ENCODE data around the gene LYPD6B. TPM values are rescaled to one million over a fixed set of nuclear protein-coding genes. Genes with fewer than 3 reads are reported as not detected.

The LYPD6B gene
- total and polyA plus RNA-seq, 2 experiments from 2014 or later = 1.7 to 3.6 TPM

DNA sequence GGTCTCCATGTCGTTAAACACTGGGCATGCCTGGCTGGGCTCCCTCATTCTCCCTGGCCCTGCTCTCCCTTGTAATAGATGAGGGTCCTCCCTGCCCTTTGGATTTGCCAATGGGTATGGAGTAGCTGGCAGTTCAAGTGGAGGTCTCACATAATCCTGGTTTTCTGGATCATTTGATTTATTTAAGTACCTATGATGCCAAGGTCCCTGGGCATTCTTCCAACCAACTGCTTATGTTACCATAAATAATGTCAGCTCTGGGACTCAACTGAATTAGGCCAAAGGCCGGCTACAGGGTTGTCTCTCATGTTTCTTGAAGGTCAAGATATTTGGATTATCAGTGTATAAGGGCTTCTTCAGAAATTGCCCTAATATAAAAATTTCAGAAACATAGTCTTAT is 186.9 kb downstream of the LYPD6B start:
- Histone ChIP-seq H3K27me3 (ENCODE audit: insufficient read depth) (no peaks in the 10 kb centered on the region), H3K79me2 (replicated peaks; ENCODE audit: insufficient read depth) (no peaks in the 10 kb centered on the region), H3K4me2 (no peak overlapping the region), H3K4me1 (ENCODE audit: insufficient read depth) (0 out of 2 replicates have a peak, but pooled peaks cover 3% of the 10 kb centered on the region), H3K9me2 (ENCODE audit: insufficient read depth) (no peaks in the 10 kb centered on the region), H3F3A (replicated peaks; ENCODE audit: low read depth) (no peaks in the 10 kb centered on the region), H4K20me1 (replicated peaks; ENCODE audit: insufficient read depth) (no peaks in the 10 kb centered on the region), H2AFZ (no peak overlapping the region), H3K27ac (ENCODE audit: low read depth) (no peak overlapping the region), H3K36me3 (ENCODE audit: insufficient read depth) (no peaks in the 10 kb centered on the region), H3K4me3 (no peak overlapping the region)
- Mint-ChIP-seq H3K27me3 (ENCODE audit: insufficient read depth, low read depth, poor library complexity) (peaks cover 5% of the 10 kb centered on the region), H3K9me3 (no peaks in the 10 kb centered on the region), H3K36me3 (ENCODE audit: low read depth) (no peaks in the 10 kb centered on the region), H3K4me3 (no peak overlapping the region), H3K27ac (no peak overlapping the region), H3K4me1 (peaks cover 27% of the 10 kb centered on the region)
- ATAC-seq = no peak
- DNase-seq (ENCODE audit: low spot score) = no peak
- TF ChIP-seq, protein P1, sequence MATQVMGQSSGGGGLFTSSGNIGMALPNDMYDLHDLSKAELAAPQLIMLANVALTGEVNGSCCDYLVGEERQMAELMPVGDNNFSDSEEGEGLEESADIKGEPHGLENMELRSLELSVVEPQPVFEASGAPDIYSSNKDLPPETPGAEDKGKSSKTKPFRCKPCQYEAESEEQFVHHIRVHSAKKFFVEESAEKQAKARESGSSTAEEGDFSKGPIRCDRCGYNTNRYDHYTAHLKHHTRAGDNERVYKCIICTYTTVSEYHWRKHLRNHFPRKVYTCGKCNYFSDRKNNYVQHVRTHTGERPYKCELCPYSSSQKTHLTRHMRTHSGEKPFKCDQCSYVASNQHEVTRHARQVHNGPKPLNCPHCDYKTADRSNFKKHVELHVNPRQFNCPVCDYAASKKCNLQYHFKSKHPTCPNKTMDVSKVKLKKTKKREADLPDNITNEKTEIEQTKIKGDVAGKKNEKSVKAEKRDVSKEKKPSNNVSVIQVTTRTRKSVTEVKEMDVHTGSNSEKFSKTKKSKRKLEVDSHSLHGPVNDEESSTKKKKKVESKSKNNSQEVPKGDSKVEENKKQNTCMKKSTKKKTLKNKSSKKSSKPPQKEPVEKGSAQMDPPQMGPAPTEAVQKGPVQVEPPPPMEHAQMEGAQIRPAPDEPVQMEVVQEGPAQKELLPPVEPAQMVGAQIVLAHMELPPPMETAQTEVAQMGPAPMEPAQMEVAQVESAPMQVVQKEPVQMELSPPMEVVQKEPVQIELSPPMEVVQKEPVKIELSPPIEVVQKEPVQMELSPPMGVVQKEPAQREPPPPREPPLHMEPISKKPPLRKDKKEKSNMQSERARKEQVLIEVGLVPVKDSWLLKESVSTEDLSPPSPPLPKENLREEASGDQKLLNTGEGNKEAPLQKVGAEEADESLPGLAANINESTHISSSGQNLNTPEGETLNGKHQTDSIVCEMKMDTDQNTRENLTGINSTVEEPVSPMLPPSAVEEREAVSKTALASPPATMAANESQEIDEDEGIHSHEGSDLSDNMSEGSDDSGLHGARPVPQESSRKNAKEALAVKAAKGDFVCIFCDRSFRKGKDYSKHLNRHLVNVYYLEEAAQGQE (IDR thresholded peaks at IDR 0.05; ENCODE audit: unreplicated experiment) = no peak
- no peak for TF ChIP-seq STAT1 (IDR thresholded peaks at IDR 0.05; ENCODE audit: unreplicated experiment)
- TF ChIP-seq, protein P2, sequence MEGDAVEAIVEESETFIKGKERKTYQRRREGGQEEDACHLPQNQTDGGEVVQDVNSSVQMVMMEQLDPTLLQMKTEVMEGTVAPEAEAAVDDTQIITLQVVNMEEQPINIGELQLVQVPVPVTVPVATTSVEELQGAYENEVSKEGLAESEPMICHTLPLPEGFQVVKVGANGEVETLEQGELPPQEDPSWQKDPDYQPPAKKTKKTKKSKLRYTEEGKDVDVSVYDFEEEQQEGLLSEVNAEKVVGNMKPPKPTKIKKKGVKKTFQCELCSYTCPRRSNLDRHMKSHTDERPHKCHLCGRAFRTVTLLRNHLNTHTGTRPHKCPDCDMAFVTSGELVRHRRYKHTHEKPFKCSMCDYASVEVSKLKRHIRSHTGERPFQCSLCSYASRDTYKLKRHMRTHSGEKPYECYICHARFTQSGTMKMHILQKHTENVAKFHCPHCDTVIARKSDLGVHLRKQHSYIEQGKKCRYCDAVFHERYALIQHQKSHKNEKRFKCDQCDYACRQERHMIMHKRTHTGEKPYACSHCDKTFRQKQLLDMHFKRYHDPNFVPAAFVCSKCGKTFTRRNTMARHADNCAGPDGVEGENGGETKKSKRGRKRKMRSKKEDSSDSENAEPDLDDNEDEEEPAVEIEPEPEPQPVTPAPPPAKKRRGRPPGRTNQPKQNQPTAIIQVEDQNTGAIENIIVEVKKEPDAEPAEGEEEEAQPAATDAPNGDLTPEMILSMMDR (conservative IDR thresholded peaks at IDR 0.05; ENCODE audit: low read depth in 2 of 2) = no peak
- TF ChIP-seq ZNF114 (CRISPR knock-in tag; IDR thresholded peaks at IDR 0.05) = no peak
- TF ChIP-seq, protein P3, sequence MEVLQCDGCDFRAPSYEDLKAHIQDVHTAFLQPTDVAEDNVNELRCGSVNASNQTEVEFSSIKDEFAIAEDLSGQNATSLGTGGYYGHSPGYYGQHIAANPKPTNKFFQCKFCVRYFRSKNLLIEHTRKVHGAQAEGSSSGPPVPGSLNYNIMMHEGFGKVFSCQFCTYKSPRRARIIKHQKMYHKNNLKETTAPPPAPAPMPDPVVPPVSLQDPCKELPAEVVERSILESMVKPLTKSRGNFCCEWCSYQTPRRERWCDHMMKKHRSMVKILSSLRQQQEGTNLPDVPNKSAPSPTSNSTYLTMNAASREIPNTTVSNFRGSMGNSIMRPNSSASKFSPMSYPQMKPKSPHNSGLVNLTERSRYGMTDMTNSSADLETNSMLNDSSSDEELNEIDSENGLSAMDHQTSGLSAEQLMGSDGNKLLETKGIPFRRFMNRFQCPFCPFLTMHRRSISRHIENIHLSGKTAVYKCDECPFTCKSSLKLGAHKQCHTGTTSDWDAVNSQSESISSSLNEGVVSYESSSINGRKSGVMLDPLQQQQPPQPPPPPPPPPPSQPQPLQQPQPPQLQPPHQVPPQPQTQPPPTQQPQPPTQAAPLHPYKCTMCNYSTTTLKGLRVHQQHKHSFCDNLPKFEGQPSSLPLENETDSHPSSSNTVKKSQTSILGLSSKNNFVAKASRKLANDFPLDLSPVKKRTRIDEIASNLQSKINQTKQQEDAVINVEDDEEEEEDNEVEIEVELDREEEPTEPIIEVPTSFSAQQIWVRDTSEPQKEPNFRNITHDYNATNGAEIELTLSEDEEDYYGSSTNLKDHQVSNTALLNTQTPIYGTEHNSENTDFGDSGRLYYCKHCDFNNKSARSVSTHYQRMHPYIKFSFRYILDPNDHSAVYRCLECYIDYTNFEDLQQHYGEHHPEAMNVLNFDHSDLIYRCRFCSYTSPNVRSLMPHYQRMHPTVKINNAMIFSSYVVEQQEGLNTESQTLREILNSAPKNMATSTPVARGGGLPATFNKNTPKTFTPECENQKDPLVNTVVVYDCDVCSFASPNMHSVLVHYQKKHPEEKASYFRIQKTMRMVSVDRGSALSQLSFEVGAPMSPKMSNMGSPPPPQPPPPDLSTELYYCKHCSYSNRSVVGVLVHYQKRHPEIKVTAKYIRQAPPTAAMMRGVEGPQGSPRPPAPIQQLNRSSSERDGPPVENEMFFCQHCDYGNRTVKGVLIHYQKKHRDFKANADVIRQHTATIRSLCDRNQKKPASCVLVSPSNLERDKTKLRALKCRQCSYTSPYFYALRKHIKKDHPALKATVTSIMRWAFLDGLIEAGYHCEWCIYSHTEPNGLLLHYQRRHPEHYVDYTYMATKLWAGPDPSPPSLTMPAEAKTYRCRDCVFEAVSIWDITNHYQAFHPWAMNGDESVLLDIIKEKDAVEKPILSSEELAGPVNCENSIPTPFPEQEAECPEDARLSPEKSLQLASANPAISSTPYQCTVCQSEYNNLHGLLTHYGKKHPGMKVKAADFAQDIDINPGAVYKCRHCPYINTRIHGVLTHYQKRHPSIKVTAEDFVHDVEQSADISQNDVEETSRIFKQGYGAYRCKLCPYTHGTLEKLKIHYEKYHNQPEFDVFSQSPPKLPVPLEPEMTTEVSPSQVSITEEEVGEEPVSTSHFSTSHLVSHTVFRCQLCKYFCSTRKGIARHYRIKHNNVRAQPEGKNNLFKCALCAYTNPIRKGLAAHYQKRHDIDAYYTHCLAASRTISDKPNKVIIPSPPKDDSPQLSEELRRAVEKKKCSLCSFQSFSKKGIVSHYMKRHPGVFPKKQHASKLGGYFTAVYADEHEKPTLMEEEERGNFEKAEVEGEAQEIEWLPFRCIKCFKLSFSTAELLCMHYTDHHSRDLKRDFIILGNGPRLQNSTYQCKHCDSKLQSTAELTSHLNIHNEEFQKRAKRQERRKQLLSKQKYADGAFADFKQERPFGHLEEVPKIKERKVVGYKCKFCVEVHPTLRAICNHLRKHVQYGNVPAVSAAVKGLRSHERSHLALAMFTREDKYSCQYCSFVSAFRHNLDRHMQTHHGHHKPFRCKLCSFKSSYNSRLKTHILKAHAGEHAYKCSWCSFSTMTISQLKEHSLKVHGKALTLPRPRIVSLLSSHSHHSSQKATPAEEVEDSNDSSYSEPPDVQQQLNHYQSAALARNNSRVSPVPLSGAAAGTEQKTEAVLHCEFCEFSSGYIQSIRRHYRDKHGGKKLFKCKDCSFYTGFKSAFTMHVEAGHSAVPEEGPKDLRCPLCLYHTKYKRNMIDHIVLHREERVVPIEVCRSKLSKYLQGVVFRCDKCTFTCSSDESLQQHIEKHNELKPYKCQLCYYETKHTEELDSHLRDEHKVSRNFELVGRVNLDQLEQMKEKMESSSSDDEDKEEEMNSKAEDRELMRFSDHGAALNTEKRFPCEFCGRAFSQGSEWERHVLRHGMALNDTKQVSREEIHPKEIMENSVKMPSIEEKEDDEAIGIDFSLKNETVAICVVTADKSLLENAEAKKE (CRISPR knock-in tag; IDR thresholded peaks at IDR 0.05) = no peak
- no peak for TF ChIP-seq NANOG (IDR thresholded peaks at IDR 0.05; ENCODE audit: borderline replicate concordance)
- TF ChIP-seq EZH2phosphoT487 (IDR thresholded peaks at IDR 0.05; ENCODE audit: unreplicated experiment) = no peak
- TF ChIP-seq, protein P4, sequence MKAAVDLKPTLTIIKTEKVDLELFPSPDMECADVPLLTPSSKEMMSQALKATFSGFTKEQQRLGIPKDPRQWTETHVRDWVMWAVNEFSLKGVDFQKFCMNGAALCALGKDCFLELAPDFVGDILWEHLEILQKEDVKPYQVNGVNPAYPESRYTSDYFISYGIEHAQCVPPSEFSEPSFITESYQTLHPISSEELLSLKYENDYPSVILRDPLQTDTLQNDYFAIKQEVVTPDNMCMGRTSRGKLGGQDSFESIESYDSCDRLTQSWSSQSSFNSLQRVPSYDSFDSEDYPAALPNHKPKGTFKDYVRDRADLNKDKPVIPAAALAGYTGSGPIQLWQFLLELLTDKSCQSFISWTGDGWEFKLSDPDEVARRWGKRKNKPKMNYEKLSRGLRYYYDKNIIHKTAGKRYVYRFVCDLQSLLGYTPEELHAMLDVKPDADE (IDR thresholded peaks at IDR 0.05) = no peak
- no peak for TF ChIP-seq JUNB (IDR thresholded peaks at IDR 0.05; ENCODE audit: unreplicated experiment)
- no peak for TF ChIP-seq EZH2 (IDR thresholded peaks at IDR 0.05; ENCODE audit: low read depth, unreplicated experiment)
- TF ChIP-seq CREB1 (CRISPR knock-in tag; IDR thresholded peaks at IDR 0.05; ENCODE audit: low read depth) = no peak
- no peak for TF ChIP-seq ZNF331 (CRISPR knock-in tag; IDR thresholded peaks at IDR 0.05; ENCODE audit: low read depth)
